Transverse colon (tissue), 4 donors: ENCODE data around the gene SIPA1L3. TPM values are rescaled to one million over a fixed set of nuclear protein-coding genes. Genes with fewer than 3 reads are reported as not detected.

ENCODE experiments used
- DNase-seq: peaks from one replicate; pipeline ENCODE4 v3.0.0-alpha.2; 2019
- H3K27ac ChIP-seq, 4 donors: fragments of 200-600 bp; sonication (generic); 2 replicates each; pipeline ENCODE4 v1.5.1; 2016 to 2018; ENCODE audit warnings: inconsistent platforms in 4 of 4
- H3K27me3 ChIP-seq: fragments of 200-600 bp; sonication (generic); 2 replicates; pipeline ENCODE4 v1.5.1; 2017; ENCODE audit warnings: inconsistent platforms
- H3K36me3 ChIP-seq, 4 donors: fragments of 200-600 bp; sonication (generic); 2 replicates each; pipeline ENCODE4 v1.5.1; 2017 to 2019; ENCODE audit warnings: inconsistent platforms in 4 of 4
- H3K4me1 ChIP-seq, 4 donors: fragments of 200-600 bp; sonication (generic); 2 replicates each; pipeline ENCODE4 v1.5.1; 2017 to 2020; ENCODE audit warnings: inconsistent platforms in 4 of 4
- H3K4me3 ChIP-seq, 4 donors: fragments of 200-600 bp; sonication (generic); 1 replicate in 1 of 4; 2 replicates in 3 of 4; pipeline versions ENCODE4 v1.5.1 to v1.6.1; 2017 to 2019; ENCODE audit warnings: inconsistent platforms in 4 of 4
- H3K9me3 ChIP-seq, 2 donors: fragments of 200-600 bp; sonication (generic); 2 replicates each; pipeline ENCODE4 v1.5.1; 2017 to 2019; ENCODE audit warnings: inconsistent platforms in 2 of 2
- EP300 ChIP-seq: sonication (generic); formaldehyde crosslinking; IDR thresholded peaks from one replicate; pipeline ENCODE4 v1.6.1; 2017; ENCODE audit warnings: antibody characterized with exemption, low read depth
- POLR2A ChIP-seq: fragments of 450-650 bp; IDR thresholded peaks from one replicate; pipeline ENCODE4 v1.6.1; 2016; ENCODE audit warnings: antibody characterized with exemption, mild to moderate bottlenecking, moderate library complexity
- POLR2AphosphoS5 ChIP-seq, 3 donors: sonication (generic); formaldehyde crosslinking; IDR thresholded peaks; one replicate each; pipeline ENCODE4 v1.6.1; 2016; ENCODE audit warnings: antibody characterized with exemption in 3 of 3
- WGBS, 2 donors: methylation state at CpG; one replicate each; pipeline ENCODE4 v1.1.5; 2018; ENCODE audit warnings: low coverage in 1 of 2; 5-methylcytosine and 5-hydroxymethylcytosine counted together
- in situ Hi-C, 4 donors: fragments of 200-750 bp; cut with MboI; loops; one replicate each; pipeline versions ENCODE4 v1.15.0 to v1.15.1; 2017; ENCODE audit warnings: low sequenced_read_pairs in 3 of 4, low pct_ligation_motif_present in 1 of 4, low pct_unique_long_range_greater_than_20kb in 1 of 4
- intact Hi-C: fragments of 100-400 bp; cut with DNase I; formaldehyde crosslinking; loops from one replicate; pipeline ENCODE4 v1.15.1; 2023; ENCODE audit warnings: low total_unique reads
- total RNA-seq, 4 donors: library from RNA; depleted of rRNA; stranded (reverse); fragments of >200 nt; gene quantifications; one replicate each; pipeline ENCODE4 v1.1.0, GENCODE V29; 2016
- TF ChIP-seq, protein P1 (sequence below), 5 experiments: fragments of 200-600 bp in 3 of 5; fragments of 450-650 bp in 2 of 5; sonication (generic) in 3 of 5; IDR thresholded peaks; 1 replicate in 2 of 5; 2 replicates in 3 of 5; pipeline ENCODE4 v1.5.1; 2016 to 2017; ENCODE audit warnings: antibody characterized with exemption in 5 of 5, inconsistent platforms in 3 of 5, mild to moderate bottlenecking in 2 of 5, moderate library complexity in 1 of 5

Gene SIPA1L3
- total RNA-seq, 4 donors from 2014 or later, result 191 to 284 (median 231) TPM

- in situ Hi-C loops (loop anchor here in 2 of 4 donors (10.0 to 25.0 kb wide), 2 partner anchors 79 to 359 kb away; no protein-coding TSS in a partner anchor), intact Hi-C loops (no loop called here)
- Histone ChIP-seq H3K9me3 (no peaks in the 10 kb centered on the region), H3K36me3 (no peaks in the 10 kb centered on the region), H3K27me3 (no peaks in the 10 kb centered on the region), H3K4me3 (no peak overlapping the region), H3K27ac (peak overlapping the region; percentile 46 to 88 (median 68)), H3K4me1 (peaks cover 14 to 55% (median 29%) of the 10 kb centered on the region in 4 donors)
- no peak for TF ChIP-seq POLR2AphosphoS5 (IDR thresholded peaks at IDR 0.05)
- TF ChIP-seq EP300, result no peak
- TF ChIP-seq POLR2A, result no peak
- TF ChIP-seq, protein P1, sequence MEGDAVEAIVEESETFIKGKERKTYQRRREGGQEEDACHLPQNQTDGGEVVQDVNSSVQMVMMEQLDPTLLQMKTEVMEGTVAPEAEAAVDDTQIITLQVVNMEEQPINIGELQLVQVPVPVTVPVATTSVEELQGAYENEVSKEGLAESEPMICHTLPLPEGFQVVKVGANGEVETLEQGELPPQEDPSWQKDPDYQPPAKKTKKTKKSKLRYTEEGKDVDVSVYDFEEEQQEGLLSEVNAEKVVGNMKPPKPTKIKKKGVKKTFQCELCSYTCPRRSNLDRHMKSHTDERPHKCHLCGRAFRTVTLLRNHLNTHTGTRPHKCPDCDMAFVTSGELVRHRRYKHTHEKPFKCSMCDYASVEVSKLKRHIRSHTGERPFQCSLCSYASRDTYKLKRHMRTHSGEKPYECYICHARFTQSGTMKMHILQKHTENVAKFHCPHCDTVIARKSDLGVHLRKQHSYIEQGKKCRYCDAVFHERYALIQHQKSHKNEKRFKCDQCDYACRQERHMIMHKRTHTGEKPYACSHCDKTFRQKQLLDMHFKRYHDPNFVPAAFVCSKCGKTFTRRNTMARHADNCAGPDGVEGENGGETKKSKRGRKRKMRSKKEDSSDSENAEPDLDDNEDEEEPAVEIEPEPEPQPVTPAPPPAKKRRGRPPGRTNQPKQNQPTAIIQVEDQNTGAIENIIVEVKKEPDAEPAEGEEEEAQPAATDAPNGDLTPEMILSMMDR (IDR thresholded peaks at IDR 0.05), result no peak
- WGBS, 2 donors, result 52 to 55% methylated on average over 8 to 14 of the region's 14 CpGs
- no peak for DNase-seq
Measured at GRCh38 chr19:38245826-38246498, 339.0 kb downstream of the SIPA1L3 start.

GRCh38 chr19:38247126-38247525, 340.1 kb downstream of the SIPA1L3 start:
- H3K4me3 ChIP-seq, result no peak overlapping the region
- intact Hi-C loops, result no loop called here
- H3K27ac ChIP-seq, result peak overlapping the region; percentile 62 to 88 (median 68)
- H3K36me3 ChIP-seq, result no peaks in the 10 kb centered on the region
- no peaks in the 10 kb centered on the region for H3K27me3 ChIP-seq
- TF ChIP-seq POLR2A, result no peak
- no peak for TF ChIP-seq POLR2AphosphoS5 (IDR thresholded peaks at IDR 0.05)
- TF ChIP-seq EP300, result no peak
- TF ChIP-seq, protein P1 (IDR thresholded peaks at IDR 0.05), result no peak
- DNase-seq, result no peak
- H3K4me1 ChIP-seq, result peaks cover 26 to 67% (median 41%) of the 10 kb centered on the region in 4 donors
- in situ Hi-C loops, result loop anchor here in 2 of 4 donors (10.0 to 25.0 kb wide), 2 partner anchors 78 to 360 kb away; no protein-coding TSS in a partner anchor
- no peaks in the 10 kb centered on the region for H3K9me3 ChIP-seq
- WGBS, 2 donors, result 0 to 64% methylated on average over 1 to 5 of the region's 5 CpGs

DNA sequence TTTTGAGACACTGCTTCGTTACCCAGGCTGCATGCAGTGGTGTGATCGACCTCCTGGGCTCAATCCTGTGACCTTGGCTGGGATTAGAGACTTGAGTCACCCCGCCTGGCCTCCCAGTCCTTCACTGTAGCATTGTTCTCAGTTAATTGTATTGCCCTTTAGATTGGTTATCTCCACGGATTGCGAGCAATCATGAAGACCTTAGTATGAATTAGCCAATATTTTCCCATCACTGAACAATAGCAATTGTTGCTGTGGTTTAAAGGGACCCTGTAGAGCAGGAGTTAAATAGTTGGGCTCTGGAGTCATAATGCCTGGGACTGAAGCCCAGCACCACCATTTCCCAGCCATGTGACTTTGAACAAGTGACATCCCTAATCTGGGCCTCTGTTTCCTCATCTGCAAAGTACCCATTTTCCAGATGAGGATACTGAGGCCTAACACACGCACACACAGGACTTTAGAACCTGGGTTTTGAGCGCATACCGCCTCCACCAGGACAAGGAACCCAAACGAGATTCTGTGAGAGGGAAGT, 340.8 kb downstream of the SIPA1L3 start:
- in situ Hi-C loops (loop anchor here in 2 of 4 donors (10.0 to 25.0 kb wide), 2 partner anchors 77 to 360 kb away; no protein-coding TSS in a partner anchor), intact Hi-C loops (no loop called here)
- 20 to 59% methylated on average over 2 to 9 of the region's 9 CpGs for WGBS, 2 donors
- peak overlapping the region; percentile 62 to 88 (median 68) for H3K27ac ChIP-seq
- peaks cover 27 to 74% (median 41%) of the 10 kb centered on the region in 4 donors for H3K4me1 ChIP-seq
- no peaks in the 10 kb centered on the region for H3K9me3 ChIP-seq
- H3K4me3 ChIP-seq, result no peak overlapping the region
- no peaks in the 10 kb centered on the region for H3K27me3 ChIP-seq
- DNase-seq, result no peak
- H3K36me3 ChIP-seq, result no peaks in the 10 kb centered on the region
- TF ChIP-seq POLR2A (no peak), EP300 (no peak), POLR2AphosphoS5 (IDR thresholded peaks at IDR 0.05) (no peak)
- TF ChIP-seq, protein P1 (IDR thresholded peaks at IDR 0.05), result no peak

GRCh38 chr19:38248421-38248820, 341.4 kb downstream of the SIPA1L3 start:
- no peaks in the 10 kb centered on the region for H3K9me3 ChIP-seq
- 64% methylated on average over 7 of the region's 7 CpGs; no CpG with 5 or more reads in 1 of the 2 donors for WGBS, 2 donors
- H3K4me1 ChIP-seq, result peaks cover 27 to 78% (median 41%) of the 10 kb centered on the region in 4 donors
- peak overlapping the region; percentile 62 to 88 (median 68) for H3K27ac ChIP-seq
- TF ChIP-seq, protein P1 (IDR thresholded peaks at IDR 0.05), result no peak
- no peak for TF ChIP-seq EP300
- TF ChIP-seq POLR2A, result no peak
- no peak for TF ChIP-seq POLR2AphosphoS5 (IDR thresholded peaks at IDR 0.05)
- DNase-seq, result no peak
- intact Hi-C loops (no loop called here), in situ Hi-C loops (loop anchor here in 2 of 4 donors (10.0 to 25.0 kb wide), 2 partner anchors 76 to 361 kb away; no protein-coding TSS in a partner anchor)
- no peaks in the 10 kb centered on the region for H3K36me3 ChIP-seq
- no peaks in the 10 kb centered on the region for H3K27me3 ChIP-seq
- H3K4me3 ChIP-seq, result no peak overlapping the region
